SK-N-SH treated with all-trans-retinoic acid at 6 μM for 48 hours (cell line): Measurements from ENCODE around the gene LRRC75A.

Experiments used
- ATAC-seq: fragments of 200-7000 bp; cut with Tn5 transposase; 3 replicates; pipeline ENCODE4 v1.9.1; 2020; ENCODE audit warnings: mild to moderate bottlenecking, moderate library complexity
- ARNTL ChIP-seq: fragments of 450-650 bp; formaldehyde crosslinking; IDR thresholded peaks from 2 replicates; pipeline ENCODE4 v1.5.0; 2020; ENCODE audit warnings: low read depth, mild to moderate bottlenecking, moderate library complexity, borderline replicate concordance
- BACH2 ChIP-seq: fragments of 250-450 bp; sonication (Bioruptor Pico); IDR thresholded peaks from 2 replicates; pipeline ENCODE4 v1.9.0; 2021; ENCODE audit warnings: mild to moderate bottlenecking, borderline replicate concordance
- ESRRG ChIP-seq: fragments of 250-450 bp; sonication (Bioruptor Pico); IDR thresholded peaks from 2 replicates; pipeline ENCODE4 v1.6.1; 2021; ENCODE audit warnings: mild to moderate bottlenecking
- GLIS3 ChIP-seq: fragments of 250-450 bp; sonication (Bioruptor Pico); IDR thresholded peaks from 2 replicates; pipeline ENCODE4 v1.5.0; 2020; ENCODE audit warnings: mild to moderate bottlenecking, moderate library complexity
- ISL1 ChIP-seq: fragments of 250-450 bp; sonication (Bioruptor Pico); IDR thresholded peaks from 2 replicates; pipeline ENCODE4 v2.1.2; 2022; ENCODE audit warnings: mild to moderate bottlenecking, moderate library complexity
- OSR1 ChIP-seq: fragments of 250-450 bp; sonication (Bioruptor Pico); IDR thresholded peaks from 2 replicates; pipeline ENCODE4 v1.8.0; 2022; ENCODE audit warnings: moderate library complexity, mild to moderate bottlenecking, inconsistent platforms
- PPARA ChIP-seq: fragments of 250-450 bp; sonication (Bioruptor Pico); IDR thresholded peaks from 2 replicates; pipeline ENCODE4 v1.5.0; 2020; ENCODE audit warnings: mild to moderate bottlenecking, borderline replicate concordance
- RARB ChIP-seq: fragments of 250-450 bp; sonication (Bioruptor Pico); IDR thresholded peaks from 2 replicates; pipeline ENCODE4 v1.8.0; 2021; ENCODE audit warnings: mild to moderate bottlenecking, moderate library complexity
- TOX ChIP-seq: fragments of 250-450 bp; sonication (Bioruptor Pico); IDR thresholded peaks from 2 replicates; pipeline ENCODE4 v1.8.0; 2021; ENCODE audit warnings: mild to moderate bottlenecking, moderate library complexity, borderline replicate concordance
- ZC3H10 ChIP-seq: fragments of 250-450 bp; sonication (Bioruptor Pico); IDR thresholded peaks from 2 replicates; pipeline ENCODE4 v1.5.1; 2021; ENCODE audit warnings: mild to moderate bottlenecking, moderate library complexity
- ZFP30 ChIP-seq: fragments of 450-650 bp; formaldehyde crosslinking; IDR thresholded peaks from 2 replicates; pipeline ENCODE4 v1.5.0; 2022; ENCODE audit warnings: mild to moderate bottlenecking, moderate library complexity
- ZNF565 ChIP-seq: fragments of 450-650 bp; formaldehyde crosslinking; conservative IDR thresholded peaks from 2 replicates; pipeline ENCODE4 v1.5.0; 2020; ENCODE audit warnings: low read depth, mild to moderate bottlenecking, moderate library complexity
- ZNF70 ChIP-seq: fragments of 450-650 bp; formaldehyde crosslinking; IDR thresholded peaks from 2 replicates; pipeline ENCODE4 v1.5.0; 2020; ENCODE audit warnings: mild to moderate bottlenecking, moderate library complexity
- ZNF8 ChIP-seq: fragments of 450-650 bp; formaldehyde crosslinking; IDR thresholded peaks from 2 replicates; pipeline ENCODE4 v1.5.0; 2020; ENCODE audit warnings: mild to moderate bottlenecking, moderate library complexity
- TF ChIP-seq, protein P1 (sequence below): fragments of 250-450 bp; sonication (Bioruptor Pico); IDR thresholded peaks from 2 replicates; pipeline ENCODE4 v1.5.1; 2021; ENCODE audit warnings: mild to moderate bottlenecking, moderate library complexity
- TF ChIP-seq, protein P2 (sequence below): fragments of 250-450 bp; sonication (Bioruptor Pico); IDR thresholded peaks from 2 replicates; pipeline ENCODE4 v1.5.1; 2020; ENCODE audit warnings: low read depth, mild to moderate bottlenecking, moderate library complexity
- TF ChIP-seq, protein P3 (sequence below): fragments of 250-450 bp; sonication (Bioruptor Pico); IDR thresholded peaks from 2 replicates; pipeline ENCODE4 v1.8.0; 2020; ENCODE audit warnings: mild to moderate bottlenecking, moderate library complexity, borderline replicate concordance
- TF ChIP-seq, protein P4 (sequence below): fragments of 250-450 bp; sonication (Bioruptor Pico); IDR thresholded peaks from 2 replicates; pipeline ENCODE4 v1.8.0; 2021; ENCODE audit warnings: low read depth, mild to moderate bottlenecking, moderate library complexity, borderline replicate concordance
- TF ChIP-seq, protein P5 (sequence below): fragments of 250-450 bp; sonication (Bioruptor Pico); IDR thresholded peaks from 2 replicates; pipeline ENCODE4 v1.5.0; 2020; ENCODE audit warnings: mild to moderate bottlenecking, moderate library complexity

The LRRC75A gene

DNA sequence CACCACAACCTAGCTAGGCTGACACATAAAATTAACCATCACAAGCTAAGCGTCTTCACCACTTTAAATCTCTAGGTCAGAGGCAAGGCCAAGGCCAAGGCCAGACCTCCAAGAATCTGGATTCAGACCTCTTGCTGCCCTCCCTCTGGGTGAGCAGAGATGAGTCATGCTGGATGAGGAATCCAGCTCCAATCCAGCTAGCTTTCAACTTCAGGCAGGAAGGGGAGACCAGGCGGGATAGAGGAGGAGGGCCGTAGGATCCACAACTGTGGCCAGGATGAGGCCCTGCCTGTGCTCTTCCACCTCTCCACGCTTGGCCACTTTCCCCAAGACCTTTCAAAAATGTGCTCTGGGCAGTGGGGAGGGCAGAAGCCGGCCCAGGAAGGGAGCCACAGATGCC is 14.7 kb downstream of the LRRC75A start (continued):
- TF ChIP-seq, protein P1, sequence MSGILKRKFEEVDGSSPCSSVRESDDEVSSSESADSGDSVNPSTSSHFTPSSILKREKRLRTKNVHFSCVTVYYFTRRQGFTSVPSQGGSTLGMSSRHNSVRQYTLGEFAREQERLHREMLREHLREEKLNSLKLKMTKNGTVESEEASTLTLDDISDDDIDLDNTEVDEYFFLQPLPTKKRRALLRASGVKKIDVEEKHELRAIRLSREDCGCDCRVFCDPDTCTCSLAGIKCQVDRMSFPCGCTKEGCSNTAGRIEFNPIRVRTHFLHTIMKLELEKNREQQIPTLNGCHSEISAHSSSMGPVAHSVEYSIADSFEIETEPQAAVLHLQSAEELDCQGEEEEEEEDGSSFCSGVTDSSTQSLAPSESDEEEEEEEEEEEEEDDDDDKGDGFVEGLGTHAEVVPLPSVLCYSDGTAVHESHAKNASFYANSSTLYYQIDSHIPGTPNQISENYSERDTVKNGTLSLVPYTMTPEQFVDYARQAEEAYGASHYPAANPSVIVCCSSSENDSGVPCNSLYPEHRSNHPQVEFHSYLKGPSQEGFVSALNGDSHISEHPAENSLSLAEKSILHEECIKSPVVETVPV = no peak
- TF ChIP-seq ISL1 (CRISPR knock-in tag) (no peak), ZNF8 (no peak)

DNA sequence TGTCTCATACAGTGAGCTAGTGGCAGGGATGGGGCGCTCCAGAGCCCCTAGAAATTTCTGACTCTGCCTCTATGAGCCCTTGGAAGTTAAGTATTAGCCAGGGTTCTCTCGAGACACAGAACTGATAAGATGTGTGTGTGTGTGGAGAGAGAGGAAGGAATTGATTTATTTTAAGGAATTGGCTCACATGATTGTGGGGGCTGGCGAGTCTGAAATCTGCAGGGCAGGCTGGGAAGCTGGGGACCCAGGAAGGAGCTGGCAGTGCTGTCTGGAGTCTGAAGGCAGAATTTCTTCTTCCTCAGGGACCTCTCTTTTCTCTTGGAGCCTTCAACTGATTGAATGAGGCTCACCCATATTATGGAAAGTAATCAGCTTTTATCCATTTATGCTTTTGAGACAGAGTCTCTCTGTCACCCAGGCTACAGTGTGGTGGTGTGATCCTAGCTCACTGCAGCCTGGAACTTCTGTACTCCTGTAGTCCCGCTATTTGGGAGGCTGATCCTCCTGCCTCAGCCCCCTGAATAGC is 16.8 kb downstream of the LRRC75A start:
- no peak for ATAC-seq
- TF ChIP-seq, protein P2, sequence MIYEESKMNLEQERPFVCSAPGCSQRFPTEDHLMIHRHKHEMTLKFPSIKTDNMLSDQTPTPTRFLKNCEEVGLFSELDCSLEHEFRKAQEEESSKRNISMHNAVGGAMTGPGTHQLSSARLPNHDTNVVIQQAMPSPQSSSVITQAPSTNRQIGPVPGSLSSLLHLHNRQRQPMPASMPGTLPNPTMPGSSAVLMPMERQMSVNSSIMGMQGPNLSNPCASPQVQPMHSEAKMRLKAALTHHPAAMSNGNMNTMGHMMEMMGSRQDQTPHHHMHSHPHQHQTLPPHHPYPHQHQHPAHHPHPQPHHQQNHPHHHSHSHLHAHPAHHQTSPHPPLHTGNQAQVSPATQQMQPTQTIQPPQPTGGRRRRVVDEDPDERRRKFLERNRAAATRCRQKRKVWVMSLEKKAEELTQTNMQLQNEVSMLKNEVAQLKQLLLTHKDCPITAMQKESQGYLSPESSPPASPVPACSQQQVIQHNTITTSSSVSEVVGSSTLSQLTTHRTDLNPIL = no peak
- TF ChIP-seq RARB (CRISPR knock-in tag) = no peak
- TF ChIP-seq, protein P3, sequence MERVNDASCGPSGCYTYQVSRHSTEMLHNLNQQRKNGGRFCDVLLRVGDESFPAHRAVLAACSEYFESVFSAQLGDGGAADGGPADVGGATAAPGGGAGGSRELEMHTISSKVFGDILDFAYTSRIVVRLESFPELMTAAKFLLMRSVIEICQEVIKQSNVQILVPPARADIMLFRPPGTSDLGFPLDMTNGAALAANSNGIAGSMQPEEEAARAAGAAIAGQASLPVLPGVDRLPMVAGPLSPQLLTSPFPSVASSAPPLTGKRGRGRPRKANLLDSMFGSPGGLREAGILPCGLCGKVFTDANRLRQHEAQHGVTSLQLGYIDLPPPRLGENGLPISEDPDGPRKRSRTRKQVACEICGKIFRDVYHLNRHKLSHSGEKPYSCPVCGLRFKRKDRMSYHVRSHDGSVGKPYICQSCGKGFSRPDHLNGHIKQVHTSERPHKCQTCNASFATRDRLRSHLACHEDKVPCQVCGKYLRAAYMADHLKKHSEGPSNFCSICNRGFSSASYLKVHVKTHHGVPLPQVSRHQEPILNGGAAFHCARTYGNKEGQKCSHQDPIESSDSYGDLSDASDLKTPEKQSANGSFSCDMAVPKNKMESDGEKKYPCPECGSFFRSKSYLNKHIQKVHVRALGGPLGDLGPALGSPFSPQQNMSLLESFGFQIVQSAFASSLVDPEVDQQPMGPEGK (CRISPR knock-in tag) = no peak
- TF ChIP-seq GLIS3 (CRISPR knock-in tag) = no peak
- no peak for TF ChIP-seq ESRRG
- TF ChIP-seq ZNF565 (CRISPR knock-in tag) = no peak
- TF ChIP-seq ARNTL (CRISPR knock-in tag) = no peak
- TF ChIP-seq TOX (CRISPR knock-in tag) = no peak
- TF ChIP-seq ZC3H10 (CRISPR knock-in tag) = no peak
- TF ChIP-seq OSR1 = no peak
- TF ChIP-seq ZFP30 (CRISPR knock-in tag) = no peak
- TF ChIP-seq, protein P1 = no peak
- no peak for TF ChIP-seq PPARA (CRISPR knock-in tag)
- no peak for TF ChIP-seq BACH2 (CRISPR knock-in tag)
- TF ChIP-seq, protein P4, sequence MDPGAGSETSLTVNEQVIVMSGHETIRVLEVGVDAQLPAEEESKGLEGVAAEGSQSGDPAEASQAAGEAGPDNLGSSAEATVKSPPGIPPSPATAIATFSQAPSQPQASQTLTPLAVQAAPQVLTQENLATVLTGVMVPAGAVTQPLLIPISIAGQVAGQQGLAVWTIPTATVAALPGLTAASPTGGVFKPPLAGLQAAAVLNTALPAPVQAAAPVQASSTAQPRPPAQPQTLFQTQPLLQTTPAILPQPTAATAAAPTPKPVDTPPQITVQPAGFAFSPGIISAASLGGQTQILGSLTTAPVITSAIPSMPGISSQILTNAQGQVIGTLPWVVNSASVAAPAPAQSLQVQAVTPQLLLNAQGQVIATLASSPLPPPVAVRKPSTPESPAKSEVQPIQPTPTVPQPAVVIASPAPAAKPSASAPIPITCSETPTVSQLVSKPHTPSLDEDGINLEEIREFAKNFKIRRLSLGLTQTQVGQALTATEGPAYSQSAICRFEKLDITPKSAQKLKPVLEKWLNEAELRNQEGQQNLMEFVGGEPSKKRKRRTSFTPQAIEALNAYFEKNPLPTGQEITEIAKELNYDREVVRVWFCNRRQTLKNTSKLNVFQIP (CRISPR knock-in tag) = no peak

DNA sequence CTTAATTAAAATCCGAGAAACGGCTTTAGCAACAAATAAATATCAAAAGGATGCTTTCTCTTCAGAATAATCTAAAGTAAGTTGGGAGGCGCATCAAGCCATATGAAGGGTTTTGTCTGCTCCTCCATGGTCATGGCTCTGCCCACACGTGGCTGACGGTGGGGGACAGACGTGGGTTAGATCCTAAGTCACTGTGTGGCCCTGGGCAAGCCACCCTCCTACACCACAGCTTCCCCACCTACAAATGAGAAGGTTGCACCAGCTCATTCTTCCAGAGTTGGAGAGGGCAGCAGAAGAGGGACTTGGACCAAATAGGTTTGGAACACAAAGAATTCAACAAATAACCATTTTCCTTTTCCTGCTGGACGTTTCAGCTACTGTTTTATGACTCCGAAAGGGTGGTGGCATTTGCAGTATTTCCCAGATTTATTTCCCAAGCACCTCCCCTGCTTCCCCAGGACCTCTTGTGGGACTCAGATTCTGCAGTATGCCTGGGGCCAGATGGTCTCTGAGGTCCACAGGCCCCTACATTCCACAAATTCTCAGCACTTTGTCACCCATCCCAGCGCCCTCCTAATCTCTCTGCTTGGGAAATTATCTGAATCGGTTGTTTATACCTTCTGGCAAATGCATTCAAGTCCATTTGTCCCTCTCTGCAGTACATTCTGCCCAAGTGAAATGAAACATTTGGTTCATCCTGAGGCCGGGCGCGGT is 17.8 kb downstream of the LRRC75A start:
- TF ChIP-seq, protein P5, sequence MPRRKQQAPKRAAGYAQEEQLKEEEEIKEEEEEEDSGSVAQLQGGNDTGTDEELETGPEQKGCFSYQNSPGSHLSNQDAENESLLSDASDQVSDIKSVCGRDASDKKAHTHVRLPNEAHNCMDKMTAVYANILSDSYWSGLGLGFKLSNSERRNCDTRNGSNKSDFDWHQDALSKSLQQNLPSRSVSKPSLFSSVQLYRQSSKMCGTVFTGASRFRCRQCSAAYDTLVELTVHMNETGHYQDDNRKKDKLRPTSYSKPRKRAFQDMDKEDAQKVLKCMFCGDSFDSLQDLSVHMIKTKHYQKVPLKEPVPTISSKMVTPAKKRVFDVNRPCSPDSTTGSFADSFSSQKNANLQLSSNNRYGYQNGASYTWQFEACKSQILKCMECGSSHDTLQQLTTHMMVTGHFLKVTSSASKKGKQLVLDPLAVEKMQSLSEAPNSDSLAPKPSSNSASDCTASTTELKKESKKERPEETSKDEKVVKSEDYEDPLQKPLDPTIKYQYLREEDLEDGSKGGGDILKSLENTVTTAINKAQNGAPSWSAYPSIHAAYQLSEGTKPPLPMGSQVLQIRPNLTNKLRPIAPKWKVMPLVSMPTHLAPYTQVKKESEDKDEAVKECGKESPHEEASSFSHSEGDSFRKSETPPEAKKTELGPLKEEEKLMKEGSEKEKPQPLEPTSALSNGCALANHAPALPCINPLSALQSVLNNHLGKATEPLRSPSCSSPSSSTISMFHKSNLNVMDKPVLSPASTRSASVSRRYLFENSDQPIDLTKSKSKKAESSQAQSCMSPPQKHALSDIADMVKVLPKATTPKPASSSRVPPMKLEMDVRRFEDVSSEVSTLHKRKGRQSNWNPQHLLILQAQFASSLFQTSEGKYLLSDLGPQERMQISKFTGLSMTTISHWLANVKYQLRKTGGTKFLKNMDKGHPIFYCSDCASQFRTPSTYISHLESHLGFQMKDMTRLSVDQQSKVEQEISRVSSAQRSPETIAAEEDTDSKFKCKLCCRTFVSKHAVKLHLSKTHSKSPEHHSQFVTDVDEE (CRISPR knock-in tag) = no peak
- TF ChIP-seq GLIS3 (CRISPR knock-in tag) (no peak), ZNF70 (CRISPR knock-in tag) (no peak)
- ATAC-seq = no peak
